M059J (cell line): ENCODE measurements around the gene NQO2. TPM values are rescaled to one million over a fixed set of nuclear protein-coding genes. Genes with fewer than 3 reads are reported as not detected.
A peak's percentile ranks its signal among the peaks of the same experiment; 100 is the strongest.
"Not testable (repeated sequence)": the region's sequence is repeated elsewhere in the genome, so short reads cannot be mapped to it uniquely, and the experiment has no call there.

Source experiments
- DNase-seq: peaks from one replicate; pipeline ENCODE4 v3.0.0-alpha.2; 2012; ENCODE audit warnings: low read depth
- total RNA-seq: library from RNA; depleted of rRNA; stranded (reverse); fragments of >200 nt; shearing (Covaris generic); gene quantifications from 2 replicates; pipeline ENCODE4 v1.2.3, GENCODE V29; 2014

Gene NQO2
- total RNA-seq, 1 experiment from 2014 or later, result 40.2 TPM

DNA sequence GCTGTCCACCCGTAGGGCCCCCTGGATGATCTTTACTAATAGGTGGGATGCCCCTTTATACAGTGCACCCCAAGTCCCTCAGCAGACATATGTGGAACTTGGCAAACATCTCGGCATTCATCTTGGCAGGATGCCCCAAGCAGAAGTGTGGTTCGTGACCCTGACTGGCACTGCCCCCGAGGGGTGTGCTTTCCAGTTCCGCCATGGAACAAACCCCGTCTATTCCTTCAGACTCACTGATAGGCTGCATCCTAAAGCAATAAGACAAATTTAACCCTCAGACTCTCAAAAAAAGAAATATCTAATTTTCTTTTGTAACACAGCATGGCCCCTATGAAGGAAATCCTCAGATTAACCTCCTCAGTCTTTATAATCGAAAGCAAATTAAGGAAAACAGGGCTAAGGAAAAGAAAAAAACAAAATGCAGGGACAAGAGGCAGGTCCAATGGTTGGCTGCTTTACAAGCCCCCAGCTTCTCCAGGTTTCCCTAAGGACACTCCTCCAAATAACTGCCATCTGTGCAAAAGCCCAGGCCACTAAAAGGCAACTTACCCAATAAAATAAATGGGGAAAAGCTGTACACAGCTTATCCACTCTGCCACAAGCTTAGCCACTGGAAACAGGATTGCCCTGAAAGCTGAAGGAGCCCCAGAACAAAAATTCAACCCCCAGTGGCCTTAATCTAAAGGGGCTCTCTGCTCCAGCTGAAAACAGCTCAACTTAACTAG is 38.1 kb downstream of the NQO2 start:
- no peak for DNase-seq

DNA sequence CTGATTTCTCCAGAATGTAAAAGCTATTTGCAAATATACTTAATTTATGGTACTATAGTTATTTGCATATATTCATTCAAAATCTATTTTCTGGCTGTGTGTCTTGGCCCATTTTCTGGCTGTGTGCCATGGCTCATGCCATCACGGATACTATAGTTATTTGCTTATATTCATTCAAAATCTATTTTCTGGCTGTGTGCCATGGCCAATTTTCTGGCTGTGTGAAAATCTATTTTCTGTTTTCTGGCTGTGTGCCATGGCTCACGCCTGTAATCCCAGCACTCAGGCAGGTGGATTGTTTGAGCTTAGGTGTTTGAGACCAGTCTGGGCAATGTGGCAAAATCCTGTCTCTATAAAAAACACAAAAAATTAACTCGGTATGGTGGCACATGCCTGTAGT is 39.7 kb downstream of the NQO2 start:
- DNase-seq, result no peak

DNA sequence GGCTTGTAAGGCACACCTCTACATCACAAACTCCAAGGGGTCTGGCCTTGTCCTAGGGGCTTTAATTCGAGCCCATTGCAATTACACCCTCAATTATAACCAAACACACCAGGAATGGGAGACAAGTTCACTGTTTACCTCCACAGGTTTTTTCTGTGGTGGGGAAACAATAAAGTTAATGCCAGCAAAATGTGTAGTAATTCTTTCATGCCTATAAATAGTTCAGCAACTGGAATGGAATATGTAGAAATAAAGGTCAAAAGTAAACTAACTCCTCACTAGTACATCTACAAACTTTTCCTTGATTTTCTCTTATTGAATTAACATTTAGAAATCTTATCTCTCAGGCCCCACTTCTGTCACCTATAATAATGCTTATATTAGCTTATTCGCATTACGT is 41.5 kb downstream of the NQO2 start:
- no peak for DNase-seq

DNA sequence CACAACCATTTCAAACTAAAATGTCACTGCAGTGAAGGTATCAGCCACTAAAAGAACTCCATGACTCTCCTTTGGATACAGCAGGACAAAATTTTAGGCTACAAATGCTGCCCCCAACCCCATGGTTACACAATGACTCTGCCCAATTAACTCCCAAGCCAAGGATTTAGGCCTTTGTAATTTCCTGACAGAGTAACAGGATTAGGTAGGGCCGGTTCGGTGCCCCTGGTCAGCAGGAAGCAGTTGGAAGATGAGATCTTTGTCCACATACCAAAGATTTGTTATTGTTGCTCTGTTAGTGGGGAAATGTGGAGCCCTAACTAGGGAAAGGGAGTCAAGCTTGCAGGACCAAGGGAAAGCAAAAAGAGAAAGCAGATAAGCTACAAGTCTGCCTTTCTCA is 41.9 kb downstream of the NQO2 start:
- DNase-seq, result no peak

DNA sequence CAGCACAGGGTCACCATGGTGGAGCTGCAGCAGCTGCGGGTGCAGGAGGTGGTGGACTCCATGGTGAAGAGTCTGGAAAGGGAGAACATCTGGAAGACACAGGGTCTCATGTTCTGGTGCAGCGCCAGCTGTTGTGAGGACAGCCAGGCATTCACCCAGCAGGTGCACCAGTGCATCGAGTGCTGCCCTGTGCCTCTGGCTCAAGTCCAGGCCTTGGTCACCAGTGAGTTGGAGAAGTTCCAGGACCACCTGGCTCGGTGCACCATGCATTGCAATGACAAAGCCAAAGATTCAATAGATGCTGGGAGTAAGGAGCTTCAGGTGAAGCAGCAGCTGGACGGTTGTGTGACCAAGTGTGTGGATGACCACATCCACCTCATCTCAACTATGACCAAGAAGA is 45.7 kb downstream of the NQO2 start:
- no peak for DNase-seq

GRCh38 chr6:3045777-3046176 is 46.1 kb downstream of the NQO2 start:
- DNase-seq, result no peak

DNA sequence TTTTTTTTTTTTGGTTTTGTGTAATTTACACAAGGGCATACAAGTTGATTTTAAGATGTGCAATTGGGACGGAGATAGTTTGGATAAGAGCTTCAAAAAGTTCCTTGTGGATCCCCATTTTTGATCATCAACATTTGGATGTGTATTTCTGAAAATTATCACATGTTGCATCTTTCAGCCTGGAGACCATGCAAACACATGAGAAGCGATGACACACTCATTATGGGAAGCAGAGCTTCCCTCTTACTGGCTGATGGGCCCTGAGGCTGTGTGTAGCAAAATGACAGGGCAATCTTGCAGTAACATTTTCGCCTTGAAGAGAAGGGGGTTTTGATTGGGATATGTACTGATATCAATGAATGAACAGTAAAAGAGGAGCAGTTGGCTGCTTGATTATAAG is 46.6 kb downstream of the NQO2 start:
- DNase-seq, result no peak

DNA sequence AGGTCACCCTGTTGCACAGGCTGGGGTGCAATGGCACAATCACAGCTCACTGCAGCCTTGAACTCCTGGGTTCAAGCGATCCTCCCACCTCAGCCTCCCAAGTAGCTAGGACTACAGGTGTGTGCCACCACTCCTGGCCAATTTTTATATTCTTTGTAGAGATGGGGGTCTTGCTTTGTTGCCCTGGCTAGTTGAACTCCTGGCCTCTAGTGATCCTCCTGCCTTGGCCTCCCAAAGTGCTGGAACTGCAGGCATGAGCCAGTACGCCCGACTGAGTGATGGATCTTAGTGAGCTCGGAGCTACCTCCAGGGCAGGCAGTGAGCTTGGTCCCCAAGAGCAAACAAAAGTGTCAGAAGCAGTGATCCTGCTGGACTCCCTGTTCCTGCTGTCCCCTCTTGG is 48.3 kb downstream of the NQO2 start:
- not testable (repeated sequence) for DNase-seq

DNA sequence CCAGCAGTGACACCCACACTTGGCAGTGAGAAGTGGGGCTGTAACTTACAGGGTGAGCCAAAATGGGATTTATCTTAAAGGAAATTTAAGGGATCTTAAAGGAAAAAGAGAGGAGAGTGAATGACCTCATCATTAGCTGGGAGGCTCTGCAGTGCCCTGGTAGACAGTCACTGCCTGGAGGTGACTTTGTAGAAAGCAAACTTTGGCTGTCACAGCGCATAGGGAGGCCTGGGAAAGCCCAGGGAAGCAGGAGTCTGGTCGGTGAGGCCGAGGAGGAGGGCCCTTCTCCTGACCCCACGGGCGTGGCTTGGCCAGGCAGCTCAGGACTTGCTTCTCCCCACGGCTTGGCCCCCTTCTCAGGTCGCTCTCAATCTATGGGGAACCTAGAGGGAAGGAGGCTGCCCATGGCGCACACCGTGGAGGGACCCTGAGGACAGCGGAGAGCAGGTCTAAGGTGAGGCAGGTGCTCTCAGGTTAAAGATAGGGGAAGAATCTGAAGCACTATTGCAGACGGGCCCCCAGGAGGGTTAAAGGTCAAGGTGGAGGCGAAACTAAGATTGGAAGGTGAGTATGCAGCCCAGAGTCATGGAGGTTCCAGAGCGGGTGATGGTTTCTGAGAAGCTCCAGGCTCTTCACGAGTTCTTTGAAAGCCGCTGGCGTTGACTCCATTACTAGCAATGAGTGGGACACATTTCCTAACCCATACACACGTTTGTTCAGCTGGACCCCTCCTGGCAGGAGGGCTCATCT is 53.0 kb downstream of the NQO2 start:
- no peak for DNase-seq

DNA sequence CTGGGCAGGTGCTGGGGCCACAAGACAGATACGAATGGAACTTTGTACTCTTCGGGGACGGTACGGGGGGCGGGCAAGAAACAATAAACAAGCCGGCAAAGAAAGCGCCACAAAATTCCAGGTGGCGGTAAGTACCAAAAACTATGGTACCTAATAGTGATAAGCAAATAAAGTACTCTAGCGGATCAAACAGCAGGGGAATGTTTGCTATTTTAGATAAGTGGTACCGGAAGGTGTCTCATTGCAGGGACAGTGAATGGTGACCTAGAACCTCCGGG is 53.5 kb downstream of the NQO2 start:
- no peak for DNase-seq

GRCh38 chr6:3054229-3055157 is 54.8 kb downstream of the NQO2 start:
- peak; percentile 56 for DNase-seq

- not testable (repeated sequence) for DNase-seq
These were observed 55.4 kb downstream of the NQO2 start for GRCh38 chr6:3055158-3055499.

DNA sequence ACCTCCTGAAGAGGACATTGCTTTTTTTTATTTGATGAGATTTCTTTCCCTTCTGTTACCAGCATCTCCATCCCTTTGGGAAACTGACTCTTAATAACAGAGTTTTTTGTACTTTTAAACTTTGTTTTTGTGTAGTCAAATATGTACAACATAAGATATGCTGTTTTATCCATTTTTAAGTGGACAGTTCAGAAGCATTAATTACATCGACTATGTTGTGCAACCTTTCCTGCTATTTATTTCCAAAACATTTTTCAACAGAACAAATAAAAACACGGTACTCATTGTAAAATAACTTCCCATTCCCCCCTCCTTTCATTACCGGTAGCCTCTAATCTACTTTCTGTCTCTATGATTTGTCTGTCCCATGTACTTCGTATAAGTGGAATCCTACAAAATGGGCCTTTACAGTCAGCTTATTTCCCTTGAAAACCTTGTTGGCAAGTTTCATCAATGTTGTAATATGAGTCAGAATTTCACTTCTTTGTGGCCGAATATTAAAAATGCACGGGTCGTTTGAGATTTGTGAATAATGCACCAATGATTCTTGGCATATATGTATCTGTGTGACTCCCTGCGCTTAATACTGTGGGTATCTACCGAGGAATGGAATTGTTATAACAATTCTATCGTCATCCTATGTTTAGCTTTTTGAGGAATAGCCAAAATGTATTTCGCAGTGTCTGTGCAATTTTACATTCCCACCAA is 57.5 kb downstream of the NQO2 start:
- no peak for DNase-seq

- no peak for DNase-seq
These were observed 59.3 kb downstream of the NQO2 start for GRCh38 chr6:3058957-3059356.

GRCh38 chr6:3060092-3060491 is 60.4 kb downstream of the NQO2 start:
- not testable (repeated sequence) for DNase-seq

- DNase-seq, result peak; percentile 79
These were observed 61.8 kb downstream of the NQO2 start for GRCh38 chr6:3061501-3061941.

GRCh38 chr6:3063340-3063732 is 63.6 kb downstream of the NQO2 start:
- not testable (repeated sequence) for DNase-seq

DNA sequence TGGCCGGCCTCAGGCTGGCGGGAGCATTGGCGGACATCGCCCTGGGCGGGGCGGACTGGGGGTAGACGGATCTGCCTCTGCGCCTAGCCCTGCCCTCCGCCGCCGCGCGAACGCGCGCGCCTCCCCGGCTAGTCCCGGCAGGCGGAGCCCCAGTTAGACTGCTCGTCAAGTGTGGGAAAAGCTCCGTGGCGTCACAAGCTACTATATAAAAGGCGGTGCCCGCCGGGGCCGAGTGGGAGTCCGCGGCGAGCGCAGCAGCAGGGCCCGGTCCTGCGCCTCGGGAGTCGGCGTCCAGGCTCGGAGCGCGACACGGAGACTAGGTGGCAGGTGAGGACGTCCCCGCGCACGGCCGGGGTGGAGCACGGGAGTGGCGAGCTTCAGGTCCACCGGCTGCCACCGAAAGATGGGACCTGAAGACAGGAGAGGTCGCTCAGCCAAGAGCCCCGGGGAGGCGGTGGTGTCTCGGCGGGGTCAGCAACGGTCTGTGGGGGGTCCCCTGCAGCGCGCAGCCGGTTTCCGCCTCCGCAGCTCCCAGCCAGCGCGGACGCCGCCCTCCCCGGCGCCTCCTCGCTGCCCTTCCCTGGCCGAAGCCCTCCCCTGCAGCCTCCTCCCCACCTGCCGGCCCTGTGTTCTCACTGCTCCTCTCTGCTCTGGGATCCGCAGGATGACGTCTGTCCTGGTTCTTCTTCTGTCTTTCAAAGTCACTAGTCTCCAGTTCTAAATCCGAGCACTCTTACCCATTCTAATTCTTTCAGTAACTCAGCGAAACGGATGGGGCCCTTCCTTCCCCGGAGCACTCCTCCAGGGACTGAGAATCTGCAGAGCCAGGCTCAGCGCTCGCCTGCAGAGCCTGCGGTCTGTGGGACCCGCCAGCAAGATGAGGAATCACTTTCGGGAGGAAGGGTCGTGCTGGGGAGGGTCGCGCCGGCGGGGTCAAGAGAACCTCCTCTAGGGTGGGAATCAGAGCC is 64.3 kb downstream of the NQO2 start:
- peak; percentile 95 for DNase-seq

DNA sequence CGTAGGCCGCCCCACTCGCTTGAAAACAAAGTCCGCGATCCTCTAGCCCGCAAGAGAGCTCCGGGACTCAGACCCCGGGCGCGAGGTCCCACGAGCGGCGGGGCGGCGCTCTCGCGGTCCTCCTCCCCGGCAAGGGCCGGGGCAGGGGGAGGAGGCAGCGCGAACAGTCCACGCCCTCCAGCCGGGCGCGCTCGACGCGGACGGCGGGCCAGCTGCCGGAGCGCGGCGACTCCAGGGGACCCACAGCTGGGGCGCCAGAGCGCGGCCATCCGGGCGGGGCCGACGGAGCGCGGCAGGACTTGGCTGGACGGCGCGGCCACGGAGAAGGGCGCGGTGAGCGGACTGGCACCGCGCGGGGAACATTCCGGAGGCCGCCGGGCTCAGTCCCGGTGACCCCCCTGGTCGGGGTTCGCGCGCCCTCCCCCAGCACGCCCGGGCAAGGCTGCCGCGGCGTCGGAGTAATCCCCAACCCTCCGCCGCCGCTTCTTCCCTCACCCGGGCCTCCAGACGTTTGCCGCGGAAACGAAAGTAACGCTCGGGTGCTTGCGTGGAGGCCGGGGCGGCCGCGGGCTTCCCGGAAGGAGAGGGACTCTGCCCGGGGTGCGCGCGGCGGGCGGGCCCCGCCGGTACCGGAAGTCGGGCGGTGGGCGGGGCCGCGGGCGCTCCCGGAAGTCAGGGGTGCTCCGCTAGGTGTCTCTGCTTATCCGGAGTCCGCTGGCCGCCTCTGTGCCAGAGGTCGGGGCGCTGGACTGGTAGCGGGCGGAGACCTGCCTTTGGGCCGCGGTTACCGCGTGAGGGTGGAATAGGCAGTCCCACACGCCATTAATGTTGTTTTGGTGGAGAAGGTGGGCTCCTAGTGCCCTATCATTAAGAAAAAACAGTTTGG is 68.9 kb downstream of the NQO2 start, which contains the start of gene RIPK1:
TSS of gene RIPK1 (plus strand) at position 166 of the 886 bp plus-strand sequence. CDS start 8,330 bp downstream, outside the sequence.
- DNase-seq, result peak; percentile 94
